GM21528 (cell line): ENCODE data around the gene MMP24OS.
"Not testable (repeated sequence)": the region's sequence is repeated elsewhere in the genome, so short reads cannot be mapped to it uniquely, and the experiment has no call there.

Experiments
- ATAC-seq: cut with Tn5 transposase; IDR thresholded peaks from one replicate; pipeline ENCODE4 v1.9.1; 2021; ENCODE audit warnings: mild to moderate bottlenecking, moderate library complexity; ENCODE audit not compliant: unreplicated experiment, low FRiP score

The MMP24OS gene

GRCh38 chr20:35280523-35280922 is 2.6 kb upstream of the MMP24OS start:
- no peak for ATAC-seq

GRCh38 chr20:35279533-35280174 is 1.7 kb upstream of the MMP24OS start:
- ATAC-seq, result no peak

- no peak for ATAC-seq
Observed at GRCh38 chr20:35279040-35279439, 1.1 kb upstream of the MMP24OS start.

GRCh38 chr20:35277127-35277526 is 795 bp downstream of the MMP24OS start:
- ATAC-seq, result peak; percentile 11

GRCh38 chr20:35276408-35276807 is 1.5 kb downstream of the MMP24OS start:
- no peak for ATAC-seq

- ATAC-seq, result no peak
Observed at GRCh38 chr20:35275741-35276251, 2.1 kb downstream of the MMP24OS start.

- ATAC-seq, result no peak
Observed at GRCh38 chr20:35274172-35275092, 3.5 kb downstream of the MMP24OS start.

- ATAC-seq, result no peak
Observed at GRCh38 chr20:35273449-35274171, 4.3 kb downstream of the MMP24OS start.

GRCh38 chr20:35271904-35272303 is 6.0 kb downstream of the MMP24OS start:
- ATAC-seq, result no peak

- no peak for ATAC-seq
Observed at GRCh38 chr20:35271073-35271882, 6.6 kb downstream of the MMP24OS start.

GRCh38 chr20:35270021-35270902 is 7.7 kb downstream of the MMP24OS start:
- ATAC-seq, result no peak

- ATAC-seq, result no peak
Observed at GRCh38 chr20:35269055-35269781, 8.7 kb downstream of the MMP24OS start.

GRCh38 chr20:35267092-35267491 is 10.8 kb downstream of the MMP24OS start:
- no peak for ATAC-seq

GRCh38 chr20:35264755-35265154 is 13.2 kb downstream of the MMP24OS start:
- no peak for ATAC-seq

GRCh38 chr20:35263532-35264341 is 14.2 kb downstream of the MMP24OS start:
- no peak for ATAC-seq

- not testable (repeated sequence) for ATAC-seq
Observed at GRCh38 chr20:35262731-35263531, 15.0 kb downstream of the MMP24OS start.

- not testable (repeated sequence) for ATAC-seq
Observed at GRCh38 chr20:35262321-35262720, 15.6 kb downstream of the MMP24OS start.
